ENCODE data around the gene UBAP1L. TPM values are rescaled to one million over a fixed set of nuclear protein-coding genes. Genes with fewer than 3 reads are reported as not detected.
"Not testable (repeated sequence)": the region's sequence is repeated elsewhere in the genome, so short reads cannot be mapped to it uniquely, and the experiment has no call there.

UBAP1L gene
- total RNA-seq, 2 experiments from 2014 or later: 3.5 to 4.2 TPM

DNA sequence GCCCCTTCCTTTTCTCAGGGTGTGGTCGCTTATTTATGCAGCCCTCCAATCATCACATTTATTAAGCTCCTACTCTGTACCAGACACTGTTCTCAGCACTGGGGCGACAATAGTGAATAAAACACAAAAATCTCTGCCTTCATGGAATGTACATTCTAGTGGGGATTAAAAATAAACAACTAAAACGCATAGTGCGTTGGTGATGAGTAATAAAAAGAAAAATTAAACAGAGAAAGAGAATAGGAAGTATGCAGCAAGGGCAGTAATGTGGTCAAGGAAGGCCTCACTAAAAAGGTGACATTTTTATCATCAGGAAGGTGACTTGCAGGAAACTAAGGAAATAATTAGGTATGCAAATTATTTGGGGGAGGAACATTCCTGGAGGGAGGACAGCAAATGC is 64.7 kb downstream of the UBAP1L start:
- ChIA-PET CTCF (interaction anchor here (0.9 kb wide), 1 partner anchor 9 kb away, joined by 3 read pairs; no protein-coding TSS in a partner anchor), POLR2A (no interaction called here)
- Mint-ChIP-seq H3K36me3 (ENCODE audit: low read depth) (no peaks in the 10 kb centered on the region), H3K27me3 (ENCODE audit: low read depth) (peaks cover 8% of the 10 kb centered on the region), H3K4me1 (ENCODE audit: low read depth) (peaks cover 21% of the 10 kb centered on the region), H3K9me3 (ENCODE audit: insufficient read depth) (no peaks in the 10 kb centered on the region), H3K27ac (no peak overlapping the region), H3K4me3 (no peak overlapping the region)
- DNase-seq (no peak), ATAC-seq (no peak)

GRCh38 chr15:65049418-65049840 is 65.6 kb downstream of the UBAP1L start:
- Mint-ChIP-seq H3K4me3 (peak overlapping the region; percentile 46), H3K27ac (no peak overlapping the region)
- POLR2A ChIA-PET: no interaction called here

DNA sequence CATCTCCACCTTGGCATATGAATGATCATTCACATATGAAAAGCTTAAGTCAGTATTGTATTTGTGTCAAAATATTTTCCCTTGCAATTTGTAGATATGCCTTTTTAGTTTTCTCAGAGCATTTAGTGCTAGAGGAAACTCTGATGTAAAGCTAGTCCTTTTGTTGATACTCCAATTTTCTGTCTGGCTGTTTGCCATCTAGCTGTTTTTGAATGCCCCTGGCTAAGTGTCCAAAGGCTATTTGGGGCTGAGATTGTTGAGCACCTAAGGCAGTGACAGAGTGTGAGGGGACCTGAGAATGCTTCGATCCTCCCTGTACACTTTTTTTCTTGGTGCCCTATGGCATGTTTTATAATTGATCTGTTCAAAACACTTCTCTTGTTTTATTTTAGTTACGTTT is 66.8 kb downstream of the UBAP1L start:
- H3K9me3 Mint-ChIP-seq (ENCODE audit: insufficient read depth): no peaks in the 10 kb centered on the region
- H3K4me1 Mint-ChIP-seq (ENCODE audit: low read depth): peaks cover 15% of the 10 kb centered on the region
- H3K4me3 Mint-ChIP-seq: no peak overlapping the region
- peaks cover 8% of the 10 kb centered on the region for H3K27me3 Mint-ChIP-seq (ENCODE audit: low read depth)
- DNase-seq (no peak), ATAC-seq (no peak)
- CTCF ChIA-PET: interaction anchor here (0.7 to 1.6 kb wide), 2 partner anchors 15 to 26 kb away, joined by 3 to 6 read pairs; no protein-coding TSS in a partner anchor
- POLR2A ChIA-PET: no interaction called here
- H3K27ac Mint-ChIP-seq: no peak overlapping the region
- H3K36me3 Mint-ChIP-seq (ENCODE audit: low read depth): no peaks in the 10 kb centered on the region

More at GRCh38 chr15:65049418-65049840, 65.6 kb downstream of the UBAP1L start:
- DNase-seq: peak; percentile 86
- ATAC-seq: peak; percentile 97
- no peaks in the 10 kb centered on the region for H3K9me3 Mint-ChIP-seq (ENCODE audit: insufficient read depth)
- H3K4me1 Mint-ChIP-seq (ENCODE audit: low read depth): peaks cover 15% of the 10 kb centered on the region
- H3K27me3 Mint-ChIP-seq (ENCODE audit: low read depth): peaks cover 8% of the 10 kb centered on the region
- H3K36me3 Mint-ChIP-seq (ENCODE audit: low read depth): no peaks in the 10 kb centered on the region
- CTCF ChIA-PET: no interaction called here

GRCh38 chr15:65044724-65045481 is 70.1 kb downstream of the UBAP1L start, which contains the start of gene SLC51B:
TSS of gene SLC51B (plus strand) at chr15:65045387. CDS start at chr15:65050005, 4,618 bp downstream.
- peaks cover 10% of the 10 kb centered on the region for H3K4me1 Mint-ChIP-seq (ENCODE audit: low read depth)
- CTCF ChIA-PET: interaction anchor here (3.2 kb wide), 1 partner anchor 11 kb away, joined by 23 read pairs; no protein-coding TSS in a partner anchor
- POLR2A ChIA-PET: no interaction called here
- ATAC-seq (no peak), DNase-seq (no peak)
- no peak within 1 kb of the TSS for H3K4me3 Mint-ChIP-seq
- H3K9me3 Mint-ChIP-seq (ENCODE audit: insufficient read depth): no peaks in the 10 kb centered on the region
- H3K36me3 Mint-ChIP-seq (ENCODE audit: low read depth): no peaks in the 10 kb centered on the region
- H3K27ac Mint-ChIP-seq: no peak within 1 kb of the TSS
- peaks cover 3% of the 10 kb centered on the region for H3K27me3 Mint-ChIP-seq (ENCODE audit: low read depth)

DNA sequence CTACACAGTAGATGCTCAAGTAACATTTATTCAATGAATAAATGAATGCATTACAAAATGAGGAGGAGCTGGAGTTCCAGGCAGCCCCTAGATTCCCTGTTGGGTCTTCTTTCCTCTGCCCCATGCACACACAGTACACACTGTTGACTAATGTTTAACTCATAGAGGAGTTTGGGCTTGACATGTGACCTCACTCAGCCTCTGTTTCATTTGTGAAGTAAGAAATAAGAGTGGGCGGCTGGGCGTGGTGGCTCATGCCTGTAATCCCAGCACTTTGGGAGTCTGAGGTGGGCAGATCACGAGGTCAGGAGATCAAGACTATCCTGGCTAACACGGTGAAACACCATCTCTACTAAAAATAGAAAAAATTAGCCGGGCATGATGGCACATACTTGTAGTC is 70.8 kb downstream of the UBAP1L start:
- ATAC-seq; DNase-seq; H3K4me3 Mint-ChIP-seq; H3K4me1 Mint-ChIP-seq (ENCODE audit: low read depth); H3K36me3 Mint-ChIP-seq (ENCODE audit: low read depth); H3K27ac Mint-ChIP-seq; POLR2A ChIA-PET; H3K27me3 Mint-ChIP-seq (ENCODE audit: low read depth); H3K9me3 Mint-ChIP-seq (ENCODE audit: insufficient read depth): not testable (repeated sequence)
- CTCF ChIA-PET: interaction anchor here (3.2 kb wide), 1 partner anchor 10 kb away, joined by 23 read pairs; no protein-coding TSS in a partner anchor

GRCh38 chr15:65042776-65043327 is 72.1 kb downstream of the UBAP1L start:
- DNase-seq (no peak), ATAC-seq (no peak)
- H3K36me3 Mint-ChIP-seq (ENCODE audit: low read depth): no peaks in the 10 kb centered on the region
- ChIA-PET CTCF (interaction anchor here (1.0 to 3.2 kb wide), 8 partner anchors 9 to 255 kb away, joined by 3 to 23 read pairs (median 5); partner anchors contain the start of gene CLPX), POLR2A (interaction anchor here (1.1 kb wide), 1 partner anchor 257 kb away, joined by 4 read pairs; no protein-coding TSS in a partner anchor)
- H3K27me3 Mint-ChIP-seq (ENCODE audit: low read depth): peaks cover 3% of the 10 kb centered on the region
- H3K27ac Mint-ChIP-seq: no peak overlapping the region
- no peaks in the 10 kb centered on the region for H3K4me1 Mint-ChIP-seq (ENCODE audit: low read depth)
- no peaks in the 10 kb centered on the region for H3K9me3 Mint-ChIP-seq (ENCODE audit: insufficient read depth)
- no peak overlapping the region for H3K4me3 Mint-ChIP-seq

Other genes starting within 250 kb of the UBAP1L start
- gene ANKDD1A, start 203.3 kb downstream of the UBAP1L start, total RNA-seq: 1 to 10 TPM; 9.1 to 9.5 TPM
- 10 to 100 TPM; 53.8 to 55.1 TPM for gene SPG21, start 125.3 kb downstream of the UBAP1L start, total RNA-seq
- 10 to 100 TPM; 16.2 to 19.3 TPM for gene MTFMT, start 85.6 kb downstream of the UBAP1L start, total RNA-seq
- gene SLC51B, start 69.8 kb downstream of the UBAP1L start, total RNA-seq: not detected
- gene RASL12, start 47.2 kb downstream of the UBAP1L start, total RNA-seq: not detected
- gene KBTBD13, start 38.5 kb downstream of the UBAP1L start, total RNA-seq: not detected
- 10 to 100 TPM; 31.5 to 34.9 TPM for gene PDCD7, start 18.6 kb upstream of the UBAP1L start, total RNA-seq
- 10 to 100 TPM; 40.5 to 42.9 TPM for gene CLPX, start 70.1 kb upstream of the UBAP1L start, total RNA-seq
- under 1 TPM; 0.05 to 0.08 TPM for gene CILP, start 96.3 kb upstream of the UBAP1L start, total RNA-seq
- gene PARP16, start 171.7 kb upstream of the UBAP1L start, total RNA-seq: 10 to 100 TPM; 17.0 to 19.3 TPM
- not detected for gene RNU5A-1, start 180.9 kb upstream of the UBAP1L start, total RNA-seq
- gene RNU5B-1, start 189.5 kb upstream of the UBAP1L start, total RNA-seq: 10 to 100 TPM in 1 of 2 experiments, not detected in 1; 19.9 TPM